ENCODE results near the gene CRB3. TPM values are rescaled to one million over a fixed set of nuclear protein-coding genes. Genes with fewer than 3 reads are reported as not detected.

CRB3 gene
- total and polyA plus RNA-seq, 2 of the 8 experiments (the other 6 are each of a cell fraction or from before 2014, with no cell fraction given): 21.1 to 24.6 TPM

DNA sequence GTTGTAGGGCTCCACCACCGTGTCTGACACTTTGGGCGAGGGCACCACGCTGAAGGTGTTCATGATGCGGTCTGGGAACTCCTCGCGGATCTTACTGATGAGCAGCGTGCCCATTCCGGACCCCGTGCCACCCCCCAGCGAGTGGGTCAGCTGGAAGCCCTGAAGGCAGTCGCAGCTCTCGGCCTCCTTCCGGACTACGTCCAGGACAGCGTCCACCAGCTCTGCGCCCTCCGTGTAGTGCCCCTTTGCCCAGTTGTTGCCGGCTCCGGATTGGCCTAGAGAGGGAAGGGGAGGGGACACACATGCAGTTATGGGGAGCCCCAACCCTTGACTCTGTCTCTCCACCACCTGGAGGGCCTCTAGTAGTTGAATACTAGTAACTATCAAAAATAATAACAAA, 31.9 kb downstream of the CRB3 start:
- Histone ChIP-seq H4K5ac (ENCODE audit: insufficient read length, low read depth, low read length) (no peak overlapping the region), H2BK15ac (ENCODE audit: low read length) (no peak overlapping the region), H3K9me3 (ENCODE audit: insufficient read depth in 2 of 2, low read depth in 1 of 2, low read length in 1 of 2) (no peaks in the 10 kb centered on the region), H2BK12ac (ENCODE audit: low read depth, low read length) (no peak overlapping the region), H3K9ac (replicated peaks in 1 of 4; ENCODE audit: extremely low read depth in 1 of 4, low read depth in 3 of 4, low read length in 3 of 4) (no peak overlapping the region), H4K8ac (ENCODE audit: extremely low read depth, insufficient read depth, low read length) (no peak overlapping the region), H3K4ac (replicated peaks; ENCODE audit: insufficient read length, low read depth, low read length) (no peak overlapping the region), H3K18ac (ENCODE audit: extremely low read depth, low read length) (no peak overlapping the region), H3K27me3 (replicated peaks in 1 of 4; ENCODE audit: control insufficient read depth in 3 of 4, extremely low read depth in 1 of 4, insufficient read depth in 3 of 4, low read length in 3 of 4) (peaks cover 0 to 2% (median 0%) of the 10 kb centered on the region in 4 experiments; a peak in 4 of 7 replicates), H3K27ac (ENCODE audit: low read depth, low read length) (no peak overlapping the region), H3K79me1 (ENCODE audit: low read depth, low read length) (no peaks in the 10 kb centered on the region), H3K36me3 (ENCODE audit: control insufficient read depth in 2 of 4, insufficient read depth in 4 of 4, low read length in 3 of 4) (peaks cover 0 to 5% (median under 1%) of the 10 kb centered on the region in 4 experiments; a peak in 1 of 8 replicates), H3K14ac (ENCODE audit: insufficient read length) (no peak overlapping the region), H2BK20ac (ENCODE audit: low read length) (no peak overlapping the region), H3K79me2 (ENCODE audit: control insufficient read depth in 1 of 2, insufficient read depth in 2 of 2, low read length in 2 of 2) (no peaks in the 10 kb centered on the region), H4K91ac (replicated peaks; ENCODE audit: insufficient read length, low read length) (no peak overlapping the region), H3K4me1 (replicated peaks in 1 of 4; ENCODE audit: control insufficient read depth in 3 of 4, insufficient read depth in 4 of 4, low read length in 3 of 4) (peaks cover 0 to under 1% (median 0%) of the 10 kb centered on the region in 4 experiments; a peak in 2 of 7 replicates), H3K23me2 (ENCODE audit: low read depth, low read length) (no peaks in the 10 kb centered on the region), H2AK5ac (ENCODE audit: low read depth, low read length) (no peak overlapping the region), H3K56ac (replicated peaks; ENCODE audit: insufficient read length, low read depth, low read length) (no peak overlapping the region), H2BK120ac (replicated peaks; ENCODE audit: low read depth, low read length) (no peak overlapping the region), H3K4me2 (ENCODE audit: insufficient read depth in 1 of 2, low read depth in 2 of 2, low read length in 2 of 2) (no peak overlapping the region), H2AFZ (ENCODE audit: low read length) (no peak overlapping the region), H3K23ac (ENCODE audit: insufficient read length) (no peak overlapping the region), H4K20me1 (replicated peaks in 1 of 2; ENCODE audit: control insufficient read depth in 1 of 2, insufficient read depth in 2 of 2, low read length in 2 of 2) (no peaks in the 10 kb centered on the region), H3K4me3 (ENCODE audit: extremely low read depth in 1 of 4, insufficient read depth in 2 of 4, low read depth in 3 of 4, low read length in 4 of 4) (no peak overlapping the region), H2BK5ac (ENCODE audit: low read depth, low read length) (no peak overlapping the region)
- POLR2A ChIA-PET (ENCODE audit: partially characterized antibody): interaction anchor here (1.0 to 1.4 kb wide), 2 partner anchors 11 to 20 kb away, joined by 3 read pairs; no protein-coding TSS in a partner anchor
- CTCF ChIA-PET (ENCODE audit: partially characterized antibody): interaction anchor here (1.0 kb wide), 1 partner anchor 8 kb away, joined by 4 read pairs; no protein-coding TSS in a partner anchor
- FAIRE-seq (no peak), DNase-seq (ENCODE audit: low read depth in 1 of 2, low spot score in 2 of 2) (no peak)
- WGBS, 2 experiments (ENCODE audit: extremely low coverage in 1 of 2, insufficient coverage in 1 of 2, insufficient read length in 1 of 2, insufficient replicate concordance in 2 of 2, low coverage in 1 of 2, low lambda C conversion rate in 2 of 2, missing lambda C conversion rate in 1 of 2): 93% methylated on average over 19 of the region's 19 CpGs; no CpG with 5 or more reads in 1 of the 2 experiments

All from H1 (cell line).